Left kidney (tissue), 2 donors: Measurements from ENCODE around the gene PRCD. TPM values are rescaled to one million over a fixed set of nuclear protein-coding genes. Genes with fewer than 3 reads are reported as not detected.
A peak's percentile ranks its signal among the peaks of the same experiment; 100 is the strongest.
"Not testable (repeated sequence)": the region's sequence is repeated elsewhere in the genome, so short reads cannot be mapped to it uniquely, and the experiment has no call there.

Source experiments
- DNase-seq: peaks from one replicate; pipeline ENCODE4 v3.0.0-alpha.2; 2013
- polyA plus RNA-seq: library from polyadenylated mRNA; unstranded; fragments of 120-200 nt; gene quantifications from one replicate; pipeline ENCODE4 v1.2.1, GENCODE V29; 2013; ENCODE audit not compliant: insufficient read length

The PRCD gene
- polyA plus RNA-seq, 1 donor = 3.7 TPM

GRCh38 chr17:76502341-76503211 lies 37.3 kb upstream of the PRCD start:
- no peak for DNase-seq

- DNase-seq = no peak
Measured at GRCh38 chr17:76504117-76504516, 35.7 kb upstream of the PRCD start.

GRCh38 chr17:76506408-76507345 lies 33.2 kb upstream of the PRCD start:
- peak; percentile 66 for DNase-seq

- not testable (repeated sequence) for DNase-seq
Measured at GRCh38 chr17:76508472-76509063, 31.3 kb upstream of the PRCD start.

DNA sequence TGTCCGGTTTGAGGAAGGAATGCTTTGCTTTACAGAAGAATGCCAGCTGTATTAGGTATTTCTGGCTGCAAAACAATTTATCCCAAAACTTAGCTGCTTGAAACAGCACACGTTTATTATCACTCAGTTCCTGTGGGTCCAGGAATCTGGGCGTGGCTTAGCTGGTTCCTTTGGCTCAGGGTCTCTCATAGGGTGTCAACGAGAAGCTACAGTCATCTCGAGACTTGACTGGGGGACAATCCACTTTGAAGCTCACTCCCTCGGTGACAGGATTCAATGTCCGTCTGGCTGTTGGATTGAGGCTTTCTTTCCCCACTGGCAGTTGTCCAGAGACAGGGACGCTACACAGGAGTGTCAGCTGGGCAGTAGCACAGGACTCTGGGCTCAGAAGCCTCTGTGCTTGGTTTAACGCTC lies 29.0 kb upstream of the PRCD start:
- no peak for DNase-seq

DNA sequence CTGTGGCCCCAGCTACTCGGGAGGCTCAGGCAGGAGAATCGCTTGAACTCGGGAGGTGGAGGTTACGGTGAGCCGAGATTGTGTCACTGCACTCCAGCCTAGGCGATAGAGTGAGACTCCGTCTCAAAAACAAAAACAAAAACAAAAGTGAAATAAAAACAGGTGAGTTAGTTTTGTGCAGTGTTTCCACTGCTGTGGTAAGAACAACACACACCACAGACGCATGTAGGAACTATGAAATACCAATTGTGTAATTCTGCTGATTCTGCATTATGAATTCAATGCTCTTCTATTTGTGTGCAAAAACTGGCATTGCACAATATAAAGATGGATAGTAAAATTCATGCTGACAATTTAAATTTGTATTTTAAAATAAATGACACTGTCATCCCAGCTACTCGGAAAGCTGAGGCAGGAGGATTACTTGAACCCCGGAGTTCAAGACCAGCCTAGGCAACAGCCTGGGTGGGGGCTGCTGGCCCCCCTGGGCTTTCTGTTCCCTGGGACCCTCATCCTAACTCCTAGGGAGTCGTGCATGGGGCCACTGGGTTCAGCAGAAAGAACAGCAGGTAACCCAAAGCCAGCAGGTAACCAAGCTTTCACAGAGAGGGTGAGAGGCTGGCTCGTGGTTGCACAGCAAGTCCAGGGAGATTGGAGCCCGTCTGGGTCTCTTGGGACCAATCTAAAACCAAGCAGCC lies 28.0 kb upstream of the PRCD start:
- DNase-seq = no peak

GRCh38 chr17:76512366-76513305 lies 27.2 kb upstream of the PRCD start:
- DNase-seq = no peak

- no peak for DNase-seq
Measured at GRCh38 chr17:76513306-76513692, 26.5 kb upstream of the PRCD start.

- DNase-seq = not testable (repeated sequence)
Measured at GRCh38 chr17:76514355-76514754, 25.5 kb upstream of the PRCD start.

- DNase-seq = no peak
Measured at GRCh38 chr17:76515274-76515949, 24.4 kb upstream of the PRCD start.

DNA sequence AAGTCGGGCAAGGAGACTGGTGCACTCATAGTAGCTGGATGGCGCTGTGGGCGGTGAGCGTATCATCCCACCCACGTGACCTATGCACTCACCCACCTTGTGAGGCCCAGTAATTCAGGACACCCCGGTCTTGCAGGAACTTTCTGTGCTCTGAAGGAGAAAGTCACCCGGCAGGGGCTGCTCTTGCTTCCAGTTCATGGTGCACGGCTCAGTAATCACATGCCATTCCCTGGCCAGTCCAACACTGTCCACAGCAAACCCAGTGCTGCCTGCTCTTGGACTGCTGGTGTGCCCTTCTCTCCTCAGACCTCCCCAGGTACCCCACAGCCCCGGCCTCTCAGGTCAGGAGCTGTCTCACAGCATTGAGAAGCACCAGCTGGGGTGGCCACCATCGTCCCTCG lies 22.2 kb upstream of the PRCD start:
- no peak for DNase-seq

DNA sequence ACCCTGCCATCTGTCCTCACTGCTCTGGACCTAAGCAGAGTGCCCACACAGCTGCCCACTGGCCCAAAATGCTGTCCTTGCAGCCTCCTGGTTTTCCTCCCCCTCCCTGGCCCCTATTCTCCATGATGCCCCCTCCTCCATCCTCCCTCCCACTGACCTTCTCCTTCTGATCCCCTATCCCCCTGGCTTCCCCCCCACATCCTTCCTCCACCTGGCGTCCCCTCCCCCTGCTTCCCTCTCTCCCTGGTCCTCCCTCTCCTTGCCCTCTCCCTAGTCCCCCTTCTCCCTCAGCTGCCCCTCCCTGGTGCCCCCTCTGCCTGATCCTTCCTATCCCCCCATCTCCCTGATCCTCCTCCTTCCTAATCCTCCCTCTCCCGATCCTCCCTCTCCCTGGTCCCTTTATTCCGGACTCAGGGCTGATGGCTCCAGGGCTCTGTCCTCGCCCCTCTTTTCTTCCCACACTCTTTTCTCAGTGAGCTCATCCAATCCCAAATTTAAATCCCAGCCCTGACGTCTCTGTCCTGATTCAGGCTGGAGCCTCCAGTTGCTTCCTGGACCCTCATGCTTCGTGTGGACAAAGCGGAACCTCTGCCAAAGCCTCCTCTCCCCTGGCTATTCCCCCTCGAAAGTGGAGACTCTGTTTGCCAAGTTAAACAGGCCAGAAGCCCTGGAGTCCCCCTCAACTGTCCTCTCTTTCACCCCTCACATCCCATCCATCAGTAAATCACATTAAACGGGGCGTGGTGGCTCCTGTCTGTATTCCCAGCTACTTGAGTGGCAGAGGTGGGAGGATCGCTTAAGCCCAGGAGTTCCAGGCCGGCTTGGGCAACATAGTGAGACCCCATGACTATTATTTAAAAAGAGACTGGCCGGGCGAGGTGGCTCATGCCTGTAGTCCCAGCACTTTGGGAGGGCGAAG lies 20.5 kb upstream of the PRCD start:
- DNase-seq = no peak

GRCh38 chr17:76521262-76521661 lies 18.6 kb upstream of the PRCD start:
- DNase-seq = no peak

- DNase-seq = not testable (repeated sequence)
Measured at GRCh38 chr17:76521683-76522082, 18.2 kb upstream of the PRCD start.

DNA sequence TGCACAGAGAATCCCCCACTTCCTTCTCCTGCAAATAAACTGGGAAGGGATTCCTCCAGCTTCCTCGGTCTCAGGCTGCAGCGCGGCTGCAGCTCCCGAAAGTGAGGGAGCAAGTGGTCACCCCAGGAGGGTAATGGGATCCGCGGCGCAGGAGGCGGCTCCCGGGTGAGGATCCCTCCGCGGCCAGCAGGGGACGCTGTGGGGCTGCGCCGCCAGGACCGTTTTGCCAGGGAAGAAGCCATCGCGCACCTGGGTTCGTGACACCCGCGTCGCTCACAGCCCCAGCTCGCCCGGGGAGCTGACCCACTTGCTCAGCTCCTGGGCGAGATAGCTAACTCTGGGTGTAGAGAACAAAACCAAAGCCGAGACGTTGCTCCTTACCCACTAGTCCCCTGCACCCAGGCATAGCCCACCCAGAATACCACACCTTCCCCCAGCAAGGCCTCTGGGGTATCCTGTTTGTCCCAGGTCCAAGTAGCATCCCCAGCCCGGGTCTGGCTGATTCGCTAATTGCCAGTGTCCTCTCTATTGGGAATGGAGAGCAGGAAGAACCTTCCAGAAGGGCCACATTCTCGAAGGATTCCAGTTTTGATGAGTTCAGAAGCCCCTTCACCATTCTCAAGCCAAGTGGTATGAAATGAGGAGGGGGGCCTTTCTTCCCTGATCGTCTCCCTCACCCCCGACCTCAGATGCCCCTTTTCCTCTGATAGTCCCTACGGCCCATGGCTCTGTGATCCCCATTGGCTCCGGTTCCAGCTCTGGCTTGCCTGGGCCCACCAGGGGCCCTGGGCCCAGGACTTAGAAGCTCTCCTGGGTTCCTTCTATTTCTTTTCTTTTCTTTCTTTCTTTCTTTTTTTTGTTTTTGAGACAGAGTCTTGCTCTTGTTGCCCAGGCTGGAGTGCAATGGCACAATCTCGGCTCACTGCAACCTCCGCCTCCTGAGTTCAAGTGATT lies 16.5 kb upstream of the PRCD start:
- no peak for DNase-seq

DNA sequence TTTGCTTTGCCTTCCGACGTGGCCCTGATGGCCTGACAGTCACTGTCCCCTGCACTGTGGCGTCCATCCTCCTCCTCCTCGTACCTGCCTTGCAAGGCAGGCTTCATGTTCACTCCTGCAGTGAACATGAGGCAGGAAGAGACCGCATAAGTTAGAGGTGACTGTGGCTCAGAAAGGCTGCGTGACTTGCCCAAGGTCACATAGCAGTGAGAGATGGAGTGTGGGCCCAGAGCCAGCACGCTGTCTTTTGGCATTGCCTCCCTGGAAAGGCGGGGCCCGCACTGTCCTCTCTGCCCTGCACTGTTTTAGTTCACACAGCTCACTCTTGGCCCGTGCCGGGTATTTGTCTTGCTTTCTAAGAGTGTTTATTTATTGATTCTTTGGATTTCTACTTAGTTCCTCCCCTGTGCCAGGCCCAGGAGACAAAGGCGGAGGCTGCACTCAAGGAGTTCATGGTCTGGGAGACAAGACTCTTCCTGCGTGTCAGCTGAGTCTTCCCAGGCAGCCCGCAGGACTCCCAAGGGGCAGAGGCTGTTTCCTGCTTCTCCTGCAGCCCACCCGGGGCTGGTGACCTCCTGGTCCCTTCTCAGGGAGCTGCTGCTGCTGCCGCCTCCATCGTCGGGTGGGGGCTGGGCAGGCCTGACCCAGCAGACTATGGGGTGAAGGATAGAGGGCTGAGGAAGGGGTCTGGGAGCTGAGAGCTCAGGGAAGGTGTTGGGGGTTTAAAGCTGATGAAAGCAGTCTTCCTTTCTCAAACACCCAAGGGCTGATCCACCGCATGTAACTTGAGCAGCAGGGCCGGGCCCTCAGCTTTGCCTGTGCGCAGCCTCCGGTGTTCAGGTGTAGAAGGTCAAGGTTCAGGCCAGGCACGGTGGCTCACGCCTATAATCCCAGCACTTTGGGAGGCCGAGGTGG lies 15.0 kb upstream of the PRCD start:
- DNase-seq = no peak

DNA sequence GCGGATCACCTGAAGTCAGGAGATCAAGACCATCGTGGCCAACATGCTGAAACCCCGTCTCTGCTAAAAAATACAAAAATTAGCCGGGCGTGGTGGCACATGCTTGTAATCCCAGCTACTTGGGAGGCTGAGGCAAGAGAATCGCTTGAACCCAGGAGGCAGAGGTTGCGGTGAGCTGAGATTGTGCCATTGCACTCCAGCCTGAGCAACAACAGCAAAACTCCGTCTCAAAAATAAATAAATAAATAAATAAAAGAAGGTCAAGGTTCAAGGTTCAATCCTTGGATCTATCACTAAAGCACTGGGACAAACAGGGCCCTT lies 14.4 kb upstream of the PRCD start:
- not testable (repeated sequence) for DNase-seq
